Germinal center (tissue), 1 donor: Measurements from ENCODE around the gene DSCAML1.
A peak's percentile ranks its signal among the peaks of the same experiment; 100 is the strongest.

Source experiments
- DNase-seq: peaks from one replicate; pipeline ENCODE4 v3.0.0; 2012; ENCODE audit warnings: mixed read lengths, low spot score

The DSCAML1 gene

DNA sequence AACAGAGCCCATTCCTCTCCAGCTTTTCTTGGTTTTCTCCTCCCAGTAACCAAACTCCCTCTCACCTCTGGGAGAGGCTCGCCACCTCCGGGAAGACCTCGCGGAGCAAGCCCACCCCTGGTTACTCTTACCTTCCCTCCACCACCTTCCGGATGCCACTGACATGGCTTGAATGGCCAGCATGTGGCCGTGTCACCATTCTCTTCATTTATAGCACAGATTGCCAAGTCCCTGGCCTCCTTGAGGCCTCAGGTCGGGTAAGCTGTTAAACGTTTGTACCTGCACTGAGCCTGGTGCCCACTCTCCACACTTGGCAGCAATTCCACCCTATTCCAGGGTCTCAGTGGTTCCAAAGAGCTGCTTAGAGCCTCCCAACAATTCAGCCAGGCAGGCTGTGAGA is 35.5 kb upstream of the DSCAML1 start:
- no peak for DNase-seq

DNA sequence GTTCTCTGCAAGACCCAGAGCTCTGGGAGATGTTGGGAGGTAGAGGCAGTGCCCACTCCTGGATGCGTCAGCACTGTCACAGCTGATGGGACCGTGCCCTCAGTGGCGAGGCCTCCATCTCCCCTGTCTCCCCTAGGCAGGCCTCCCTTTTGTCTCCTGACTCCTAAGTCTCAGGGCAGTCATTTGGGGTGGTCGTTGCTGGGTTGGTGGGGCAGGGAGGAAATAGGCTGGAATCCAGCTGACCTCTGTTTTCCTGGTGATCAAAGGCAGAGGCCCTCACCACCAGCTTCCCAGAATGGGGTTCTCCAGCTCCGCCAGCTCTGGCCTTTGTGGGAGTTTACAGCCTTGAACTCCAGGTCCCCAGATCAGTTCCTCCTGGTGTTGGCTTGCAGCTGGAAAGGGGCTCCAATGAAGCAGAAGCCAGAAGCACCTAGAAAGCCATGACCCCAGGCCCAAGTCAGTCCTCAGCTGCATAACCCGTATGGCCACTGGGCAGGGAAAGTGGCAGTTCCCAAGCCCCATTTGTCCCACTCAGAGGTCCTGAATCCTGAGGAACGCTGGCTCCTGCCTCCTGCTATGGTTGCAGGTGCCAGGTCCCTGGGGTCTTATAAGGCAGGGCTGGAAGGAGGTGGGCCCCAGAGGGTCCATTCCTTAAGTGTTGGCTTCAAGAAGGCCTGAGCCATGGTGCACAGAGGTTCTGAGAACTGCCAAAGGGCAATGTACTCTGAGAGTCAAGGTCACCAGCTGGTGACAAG is 34.8 kb upstream of the DSCAML1 start:
- DNase-seq = no peak

DNA sequence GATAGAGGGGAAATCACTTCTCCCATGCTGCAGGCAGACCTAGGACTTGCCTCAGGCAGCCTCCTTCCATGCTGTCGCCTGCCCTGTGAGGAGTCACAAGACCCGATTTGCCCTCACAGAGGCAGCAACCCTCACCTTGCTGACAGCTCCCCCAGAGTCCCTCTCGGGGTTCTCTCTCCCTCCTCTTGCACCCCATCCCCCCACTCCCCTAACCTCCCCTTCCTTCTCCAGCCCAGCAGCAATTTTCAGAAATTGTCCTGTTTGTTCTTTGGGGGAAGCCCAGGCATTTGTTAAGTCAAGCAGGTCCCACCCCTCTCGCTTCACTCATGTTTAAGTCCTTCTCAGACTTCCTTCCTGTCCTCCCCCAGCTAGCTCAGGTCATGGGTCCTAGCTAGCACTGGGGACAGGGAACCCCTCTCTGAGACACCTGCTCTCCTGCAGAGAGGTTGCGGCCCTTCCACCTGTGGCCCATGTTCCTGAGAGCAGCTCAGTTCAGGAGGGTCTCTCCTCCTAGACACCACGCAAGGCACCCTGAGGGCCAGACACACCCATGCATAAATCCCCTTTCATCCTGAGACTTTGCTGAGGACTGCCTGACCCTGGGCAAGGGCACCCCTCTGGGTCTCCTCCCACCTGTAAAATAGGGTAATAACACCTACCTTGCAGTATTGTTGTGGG is 33.8 kb upstream of the DSCAML1 start:
- no peak for DNase-seq

DNA sequence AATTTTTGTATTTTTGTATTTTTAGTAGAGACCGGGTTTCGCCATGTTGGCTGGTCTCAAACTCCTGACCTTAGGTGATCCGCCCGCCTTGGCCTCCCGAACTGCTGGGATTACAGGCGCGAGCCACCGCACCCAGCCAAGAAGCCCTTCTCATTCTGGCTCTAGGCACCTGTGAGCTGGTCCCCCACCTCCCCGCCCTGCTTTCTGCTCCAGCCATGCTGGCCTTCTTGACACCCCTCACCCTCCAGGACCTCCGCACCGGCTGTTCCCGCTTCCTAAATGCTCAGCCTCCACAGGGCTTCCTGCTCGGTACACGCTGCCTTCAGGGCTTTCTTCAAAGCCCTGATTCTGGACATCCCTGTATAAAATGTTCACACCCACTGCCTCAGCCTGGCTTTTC is 33.1 kb upstream of the DSCAML1 start:
- no peak for DNase-seq

DNA sequence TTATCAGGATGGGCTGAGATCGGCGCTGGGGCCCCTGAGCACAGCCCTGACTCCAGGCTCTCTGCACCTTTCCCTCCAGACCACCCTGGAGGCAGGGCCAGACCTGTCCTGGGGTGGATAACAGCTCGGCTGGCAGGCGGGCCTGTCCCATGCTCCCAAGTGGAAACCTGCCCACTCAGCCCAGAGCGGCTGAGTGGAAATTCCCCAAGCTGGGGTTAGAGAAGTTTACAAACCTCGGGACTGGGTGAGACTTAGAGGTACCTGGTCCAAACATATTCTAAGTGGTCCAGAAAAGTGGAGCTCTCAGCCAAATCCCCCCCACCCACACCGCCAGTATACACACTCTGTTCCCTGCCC is 32.3 kb upstream of the DSCAML1 start:
- no peak for DNase-seq

DNA sequence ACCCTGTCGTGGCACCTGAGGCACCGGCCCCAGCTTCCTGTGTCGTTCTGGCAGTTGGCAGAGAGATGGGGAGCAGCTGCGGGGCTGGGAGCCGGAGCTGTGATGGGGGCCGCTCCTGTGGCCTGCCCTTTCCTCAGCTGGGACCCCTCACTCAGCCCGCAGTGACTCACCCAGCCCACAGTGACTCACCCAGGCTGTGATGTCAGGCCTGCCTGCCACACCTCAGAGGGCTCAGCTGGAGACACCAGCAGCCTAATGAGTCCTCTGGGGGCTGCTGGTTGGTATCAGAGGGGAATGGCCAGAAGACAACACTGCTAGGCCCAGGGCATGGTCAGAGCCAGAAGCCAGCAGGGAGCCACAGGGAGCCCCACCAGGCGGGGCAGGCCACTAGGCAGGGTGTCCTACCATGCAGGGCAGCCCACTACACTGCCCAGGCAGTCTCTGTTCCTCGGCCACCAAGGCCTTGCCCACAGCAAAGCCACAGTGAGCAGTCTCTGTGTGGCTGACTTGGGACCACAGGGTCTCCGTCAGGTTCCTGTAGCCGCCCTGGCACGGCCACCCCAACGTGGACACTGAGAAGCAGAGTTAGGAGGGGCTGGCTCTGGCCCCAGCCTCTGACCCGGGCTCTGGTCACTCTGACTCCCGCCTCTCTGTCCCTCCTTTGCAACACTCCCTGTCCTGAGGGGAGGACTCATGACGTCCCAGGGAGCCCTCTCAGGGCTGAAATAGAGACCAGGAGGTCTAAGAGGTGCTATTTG is 31.8 kb upstream of the DSCAML1 start:
- no peak for DNase-seq

DNA sequence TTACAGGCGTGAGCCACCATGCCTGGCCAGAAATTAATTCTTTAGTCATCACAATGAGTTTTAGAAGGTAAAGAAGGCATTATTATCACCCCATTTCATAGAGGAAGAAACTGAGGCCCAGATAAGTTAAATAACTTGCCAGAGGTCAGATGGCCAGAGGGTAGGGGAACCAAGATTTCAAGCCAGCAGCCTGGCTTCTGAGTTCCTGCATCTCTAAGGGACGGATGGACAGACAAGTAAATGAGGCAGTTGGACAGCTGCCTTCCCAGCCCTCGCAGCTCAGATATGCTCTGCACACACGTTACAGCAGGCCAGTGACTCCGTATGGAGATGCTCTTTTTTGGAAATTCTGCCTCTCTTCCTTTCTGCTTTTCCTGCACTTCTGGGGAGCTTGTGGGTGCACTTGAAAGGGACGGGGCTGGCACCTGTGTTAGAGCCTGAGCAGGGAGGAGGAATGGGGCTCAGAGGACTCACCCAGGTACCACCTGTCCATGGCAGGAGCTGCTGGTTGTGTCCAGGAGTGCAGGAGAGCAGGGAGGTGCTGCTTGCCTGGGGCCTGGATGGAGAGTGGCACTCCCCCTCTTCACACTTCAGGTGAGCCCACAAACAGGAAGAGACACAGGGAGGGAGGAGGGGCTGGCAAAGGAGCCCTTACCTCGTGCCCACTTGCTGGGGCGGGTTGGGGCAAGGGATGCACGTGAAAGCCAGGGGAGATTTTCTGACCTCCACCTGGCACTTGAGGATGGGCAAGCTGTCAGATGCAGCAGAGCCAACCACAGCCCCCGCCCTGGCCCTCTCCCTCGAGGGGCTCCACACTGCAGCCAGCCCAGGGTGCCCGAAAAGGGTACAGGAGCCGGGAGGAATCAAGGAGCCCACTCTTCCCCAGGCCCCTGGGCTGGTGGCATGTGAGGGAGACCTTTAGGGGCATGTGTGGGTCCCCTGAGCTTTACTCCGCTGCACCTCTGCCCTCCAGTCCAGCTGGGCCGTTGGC is 30.8 kb upstream of the DSCAML1 start:
- DNase-seq = no peak

DNA sequence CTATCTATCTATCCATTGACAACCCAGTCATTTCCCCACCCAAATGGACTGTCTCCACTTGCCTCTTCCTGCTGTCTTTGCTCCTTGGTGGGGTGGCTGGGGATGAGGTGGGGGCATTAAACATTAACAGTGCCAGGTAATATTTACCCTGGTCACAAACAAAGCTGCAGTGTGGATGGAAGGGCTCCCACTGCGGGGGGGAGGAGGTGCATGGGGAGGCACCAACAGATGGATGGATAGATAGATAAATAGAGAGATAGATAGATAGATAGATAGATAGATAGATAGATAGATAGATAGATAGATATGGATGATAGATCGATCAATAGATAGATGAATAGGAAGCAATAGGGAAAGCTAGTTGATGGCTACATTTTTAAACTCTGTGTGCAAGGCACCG is 29.8 kb upstream of the DSCAML1 start:
- DNase-seq = no peak

DNA sequence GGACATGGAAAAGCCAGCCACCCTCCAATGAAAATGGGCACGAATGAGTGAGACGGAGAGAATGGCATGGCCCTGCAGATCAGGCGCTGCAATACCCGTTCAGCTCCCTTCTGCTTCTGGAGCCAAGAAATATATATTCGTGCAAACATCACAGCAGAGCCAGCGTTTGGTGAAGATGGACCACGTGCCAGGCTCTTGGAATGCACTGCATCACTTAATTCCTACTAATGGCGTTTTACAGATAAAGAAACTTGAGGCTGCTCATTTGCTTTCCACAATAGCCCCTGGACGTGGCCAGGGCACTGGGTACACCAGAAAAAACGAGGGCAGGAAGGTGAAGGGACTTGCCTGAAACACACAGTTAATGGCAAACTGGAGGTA is 29.2 kb upstream of the DSCAML1 start:
- DNase-seq = no peak

DNA sequence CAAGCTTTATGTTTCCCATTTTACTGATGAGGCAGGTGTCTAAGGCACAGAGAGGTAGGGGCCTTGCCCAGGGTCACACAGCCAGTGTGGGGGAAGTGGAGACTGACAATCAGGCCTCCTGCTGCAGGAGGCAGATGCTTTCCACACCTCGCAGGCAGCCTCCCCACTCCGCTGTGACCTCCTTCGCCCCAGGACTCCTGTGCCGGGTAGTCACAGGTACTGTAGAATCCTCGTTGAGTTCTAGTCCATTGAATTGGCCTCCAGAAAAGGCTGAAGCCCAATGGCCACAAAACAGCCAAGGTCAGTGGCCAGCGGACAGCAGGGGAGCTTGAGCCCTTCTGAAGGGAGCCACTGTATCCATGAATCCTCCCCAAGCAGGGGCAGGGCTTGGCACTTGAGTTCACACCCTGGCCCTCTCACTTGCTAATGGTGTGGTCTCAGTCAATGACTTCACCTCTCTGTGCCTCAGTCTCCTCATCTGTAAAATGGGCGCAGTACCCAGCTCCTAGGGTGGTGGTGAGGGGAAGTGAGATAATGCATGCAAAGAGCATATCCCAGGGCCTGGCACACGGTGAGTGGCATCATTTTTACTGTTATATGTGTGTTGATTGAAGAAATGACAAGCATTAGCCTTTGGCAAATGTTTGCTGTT is 28.6 kb upstream of the DSCAML1 start:
- DNase-seq = no peak

DNA sequence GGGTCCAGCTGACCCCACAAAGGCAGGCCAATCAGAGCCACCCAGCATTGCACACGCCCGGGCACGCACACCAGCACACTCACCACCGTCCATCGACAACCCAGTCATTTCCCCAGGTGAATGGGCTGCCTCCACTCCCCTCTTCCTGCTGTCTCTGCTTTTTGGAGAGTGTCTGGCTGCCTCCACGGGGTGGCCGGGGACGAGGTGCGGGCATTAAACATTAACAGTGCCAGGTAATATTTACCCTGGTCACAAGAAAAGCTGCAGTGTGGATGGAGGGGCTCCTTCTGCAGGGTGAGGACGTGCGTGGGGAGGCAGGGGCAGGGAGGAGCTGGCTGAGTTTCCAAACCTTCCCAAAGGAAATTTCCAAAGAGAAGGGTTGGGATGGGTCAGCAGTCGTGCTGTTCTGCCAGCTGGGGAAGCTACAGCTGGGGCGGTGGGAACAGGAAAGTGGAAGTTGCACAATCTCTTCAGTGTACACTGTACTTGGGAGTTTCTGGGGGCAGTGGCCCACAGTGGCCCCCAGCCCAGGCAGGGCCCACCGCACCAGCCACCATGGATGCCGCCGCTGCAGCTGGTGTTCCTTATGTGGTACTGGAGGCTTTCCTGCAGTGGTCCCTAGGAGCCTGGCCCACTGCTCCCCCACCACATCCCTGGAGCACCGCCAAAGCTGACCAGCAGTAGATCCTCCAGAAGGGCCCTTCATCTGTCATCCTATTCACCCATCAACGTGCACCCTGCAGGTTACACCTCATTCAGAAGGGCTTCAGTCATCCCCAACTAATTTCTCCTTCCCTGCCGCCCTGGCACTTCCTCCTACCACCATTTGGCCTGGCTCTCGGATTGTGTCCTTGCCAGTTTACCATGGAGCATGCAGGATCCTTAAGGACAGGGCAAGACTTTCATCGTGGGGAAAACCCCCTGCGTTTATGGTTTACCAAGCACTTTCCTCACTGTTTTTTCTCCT is 27.8 kb upstream of the DSCAML1 start, which contains the start of gene FXYD2:
FXYD2 (minus strand) TSS at position 174 of the 967 bp plus-strand sequence; CDS start at position 108, 66 bp downstream.
- no peak for DNase-seq

DNA sequence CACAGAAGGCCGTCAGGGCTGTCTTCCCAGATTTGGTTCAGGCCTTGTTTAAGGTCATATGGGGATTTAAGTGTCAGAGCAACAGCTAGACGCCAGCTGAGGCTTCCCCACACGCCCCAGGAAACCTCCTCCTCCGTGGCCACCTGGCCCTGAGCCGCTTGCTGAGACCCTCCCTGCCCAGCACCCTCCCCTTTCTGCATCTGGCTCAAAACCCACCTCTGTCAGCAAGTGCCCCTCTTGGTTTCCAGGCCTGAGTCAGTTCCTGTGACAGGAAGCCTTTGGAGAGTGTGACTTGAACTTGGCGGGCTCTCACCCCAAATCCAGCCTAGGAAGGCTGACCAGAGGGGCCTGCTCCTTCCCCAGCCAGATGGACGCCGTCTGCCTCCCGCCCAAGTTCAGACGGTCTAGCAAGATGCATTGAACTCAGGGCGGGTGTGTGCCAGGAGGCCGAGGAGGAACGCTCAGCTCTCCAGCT is 27.0 kb upstream of the DSCAML1 start:
- no peak for DNase-seq

DNA sequence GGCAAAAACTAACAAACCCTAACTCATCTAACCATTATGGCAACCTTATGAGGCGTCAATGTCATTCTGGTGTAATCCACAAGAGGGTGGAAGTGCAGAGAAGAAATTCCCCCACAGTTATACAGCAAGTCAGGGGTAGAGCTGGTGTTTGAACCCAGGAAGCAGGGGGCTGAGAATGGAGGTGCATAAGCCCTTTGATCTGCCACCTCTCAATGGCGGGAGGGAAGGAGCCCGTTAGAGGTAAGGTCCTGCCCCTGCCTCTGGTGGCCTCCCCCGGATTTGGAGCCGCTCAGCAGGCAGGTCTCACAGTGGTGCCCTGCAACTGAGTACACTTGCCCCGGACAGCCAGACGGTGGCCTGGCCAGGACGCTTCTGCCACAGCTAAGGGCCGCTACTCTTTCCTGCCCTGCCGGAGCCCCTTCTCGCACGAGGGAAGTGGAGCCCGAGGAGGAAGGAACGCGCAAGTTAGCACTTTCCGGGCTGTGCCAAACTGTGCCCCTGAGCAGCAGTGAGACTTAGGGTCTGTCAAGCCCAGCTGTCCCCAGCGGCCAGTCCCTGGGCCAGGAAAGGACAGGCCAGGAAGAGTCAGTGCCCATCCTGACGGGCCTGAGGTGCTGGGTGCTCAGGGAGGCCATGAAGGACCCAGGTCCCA is 26.4 kb upstream of the DSCAML1 start:
- no peak for DNase-seq

DNA sequence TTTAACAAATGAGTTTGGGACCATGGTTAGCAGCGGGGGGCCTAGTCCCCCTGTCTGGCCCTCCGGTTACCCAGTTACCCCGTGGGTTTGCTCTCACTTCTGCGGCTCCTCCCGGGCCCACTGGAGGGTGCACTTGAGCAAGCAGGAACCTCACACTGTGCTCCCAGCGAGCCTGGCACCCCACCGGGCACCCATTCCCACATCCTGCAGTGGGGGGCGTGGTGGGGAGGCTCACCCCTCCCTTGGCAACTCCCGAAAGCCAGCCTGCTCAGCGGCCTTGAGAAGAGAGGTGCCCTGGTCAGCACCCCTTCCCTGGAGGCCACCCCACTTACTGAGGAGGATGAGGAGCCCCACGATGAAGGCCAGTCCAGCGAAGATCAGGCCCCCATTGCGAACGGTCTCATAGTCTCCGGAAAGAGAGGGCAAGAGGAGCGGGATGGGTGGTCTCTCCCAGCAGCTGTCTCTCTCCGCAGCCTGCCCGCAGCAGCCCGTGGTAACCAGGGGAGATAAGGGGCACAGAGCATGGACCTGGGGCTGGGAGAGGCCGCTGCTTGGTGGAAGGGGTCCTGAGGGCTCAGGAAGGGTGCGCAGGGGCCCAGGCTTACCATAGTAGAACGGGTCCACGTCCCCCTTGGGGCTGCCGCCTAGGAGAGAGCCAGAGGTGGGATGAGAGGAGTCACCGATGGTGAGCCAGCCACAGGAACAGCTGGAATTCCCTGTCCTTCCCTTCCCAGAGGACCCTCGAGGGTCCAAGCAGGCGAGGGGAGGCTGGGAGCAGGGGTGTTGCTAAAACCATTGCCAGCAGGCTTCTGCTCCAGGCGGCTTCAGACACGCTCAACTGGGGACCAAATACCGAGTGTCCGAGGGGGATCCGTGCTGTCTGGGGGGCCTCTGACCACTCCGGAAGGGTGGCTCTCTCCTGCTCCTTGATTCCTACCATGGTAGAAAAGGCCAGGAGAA is 25.3 kb upstream of the DSCAML1 start:
- DNase-seq = peak; percentile 45

DNA sequence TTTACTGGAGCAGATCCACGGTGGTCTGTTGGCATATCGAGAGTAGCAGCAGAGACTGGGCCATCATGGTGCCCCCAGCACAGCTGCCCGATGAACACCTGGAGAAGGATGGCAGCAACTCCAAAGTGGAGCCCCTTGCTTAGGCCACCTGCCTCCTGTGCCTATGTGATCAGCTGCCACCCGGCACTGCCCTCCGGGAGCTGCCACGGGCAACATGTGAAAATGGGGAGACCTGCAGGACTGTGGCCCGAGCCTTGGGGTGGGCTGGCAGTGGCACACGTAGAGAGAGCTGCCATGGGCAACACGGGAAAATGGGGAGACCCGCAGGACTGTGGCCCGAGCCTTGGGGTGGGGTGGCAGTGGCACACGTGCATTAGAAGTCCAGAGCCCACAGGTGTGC is 24.4 kb upstream of the DSCAML1 start:
- DNase-seq = no peak

DNA sequence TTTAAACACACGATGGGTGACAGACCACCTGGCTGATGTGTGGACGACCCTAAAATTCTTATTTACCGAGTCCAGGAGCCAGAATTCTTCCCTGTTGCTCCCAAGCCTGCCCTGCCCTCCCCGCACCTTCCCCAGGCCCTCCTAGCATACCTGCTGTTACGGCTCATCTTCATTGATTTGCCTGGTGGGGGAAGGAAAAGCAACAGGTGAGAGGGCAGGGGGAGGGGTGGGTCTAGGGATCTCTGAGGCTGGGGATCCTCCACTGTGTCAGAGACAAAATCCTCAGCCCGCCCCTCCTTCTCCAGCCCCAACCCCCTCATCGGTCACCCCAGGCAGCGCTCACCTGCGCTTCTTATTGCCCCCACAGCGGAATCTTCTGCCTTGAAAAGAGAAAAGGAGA is 23.5 kb upstream of the DSCAML1 start:
- no peak for DNase-seq

DNA sequence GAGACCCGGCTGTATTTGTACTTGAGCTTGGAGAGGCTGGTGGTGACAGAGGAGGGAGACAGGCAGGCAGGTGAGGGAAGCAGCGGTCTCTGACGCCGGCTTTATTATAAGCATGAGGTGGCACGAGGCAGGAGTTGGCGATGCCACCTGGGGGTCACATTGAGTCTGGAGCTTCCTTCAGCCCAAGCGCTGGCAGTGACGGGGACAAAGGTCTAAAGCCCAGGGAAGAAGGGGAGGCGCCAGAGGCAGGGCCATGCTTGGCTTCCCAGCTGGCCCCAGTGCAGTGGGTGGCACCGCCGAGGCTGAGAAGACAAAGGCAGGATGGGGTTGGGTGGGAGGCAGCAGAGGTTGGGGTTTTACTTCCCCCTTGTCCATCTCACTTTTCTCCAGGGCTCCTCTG is 23.1 kb upstream of the DSCAML1 start:
- no peak for DNase-seq
